HCT116 (cell line): Measurements from ENCODE around the gene CDH9.

Source experiments
- EZH2 ChIP-seq: fragments of 200-600 bp; sonication (generic); IDR thresholded peaks from 2 replicates; pipeline ENCODE4 v1.6.1; 2017; ENCODE audit warnings: antibody characterized with exemption, mixed run types
- POLR2A ChIP-seq: IDR thresholded peaks from 2 replicates; pipeline ENCODE4 v1.7.0; 2011; ENCODE audit warnings: borderline replicate concordance; ENCODE audit not compliant: insufficient read depth, insufficient read length; ENCODE audit errors: extremely low read depth
- POLR2AphosphoS5 ChIP-seq: IDR thresholded peaks from 2 replicates; pipeline ENCODE4 v1.6.1; 2011; ENCODE audit warnings: mild to moderate bottlenecking, low read depth, low read length, moderate library complexity

GRCh38 chr5:26868504-26868903 lies 169.9 kb downstream of the CDH9 start:
- no peak for TF ChIP-seq POLR2AphosphoS5
- TF ChIP-seq POLR2A, result no peak
- no peak for TF ChIP-seq EZH2
